WTC11 (cell line): ENCODE measurements around the gene EMC9. TPM values are rescaled to one million over a fixed set of nuclear protein-coding genes. Genes with fewer than 3 reads are reported as not detected.

Experiments used
- ATAC-seq: fragments of 200-7000 bp; cut with Tn5 transposase; 2 replicates; pipeline ENCODE4 v1.10.0; 2021; ENCODE audit warnings: mild to moderate bottlenecking, moderate library complexity
- CTCF ChIA-PET: fragments of 300-600 bp; sonication (Branson Sonifier 250); formaldehyde crosslinking; loops from one replicate; lab custom pipeline; 2021; ENCODE audit warnings: antibody characterized with exemption; lab: Charles Lee
- POLR2A ChIA-PET: fragments of 350-600 bp; sonication (Branson Sonifier 250); formaldehyde crosslinking; loops from one replicate; lab custom pipeline; 2021; ENCODE audit warnings: antibody characterized with exemption; lab: Charles Lee
- DNase-seq: peaks from one replicate; pipeline ENCODE4 v3.0.0; 2021; ENCODE audit warnings: low spot score
- H3K27ac Mint-ChIP-seq: 2 replicates; pipeline ENCODE4 v1.8.0; 2021; ENCODE audit warnings: mixed read lengths
- H3K27me3 Mint-ChIP-seq: 2 replicates; pipeline ENCODE4 v1.8.0; 2021; ENCODE audit warnings: low read depth, mild to moderate bottlenecking, moderate library complexity, mixed read lengths
- H3K36me3 Mint-ChIP-seq: 2 replicates; pipeline ENCODE4 v1.8.0; 2021; ENCODE audit warnings: mixed read lengths
- H3K4me1 Mint-ChIP-seq: 2 replicates; pipeline ENCODE4 v1.8.0; 2022; ENCODE audit warnings: mixed read lengths
- H3K4me3 Mint-ChIP-seq: 2 replicates; pipeline ENCODE4 v1.8.0; 2021; ENCODE audit warnings: mild to moderate bottlenecking, moderate library complexity, mixed read lengths
- H3K9me3 Mint-ChIP-seq: 2 replicates; pipeline ENCODE4 v1.8.0; 2021; ENCODE audit warnings: mixed read lengths
- FOXJ3 ChIP-seq: sonication (generic); formaldehyde crosslinking; IDR thresholded peaks from 2 replicates; pipeline ENCODE4 v1.9.0; 2021; ENCODE audit warnings: missing genetic modification reagents, mild to moderate bottlenecking, borderline replicate concordance
- FOXK1 ChIP-seq: sonication (generic); formaldehyde crosslinking; IDR thresholded peaks from 2 replicates; pipeline ENCODE4 v1.8.0; 2022; ENCODE audit warnings: mild to moderate bottlenecking, moderate library complexity, missing genetic modification reagents
- IRF2 ChIP-seq: sonication (generic); formaldehyde crosslinking; IDR thresholded peaks from 2 replicates; pipeline ENCODE4 v1.8.0; 2022; ENCODE audit warnings: low read depth, missing genetic modification reagents, borderline replicate concordance
- MXD4 ChIP-seq: fragments of 250-450 bp; sonication (Bioruptor Pico); IDR thresholded peaks from 2 replicates; pipeline ENCODE4 v1.8.0; 2021; ENCODE audit warnings: mild to moderate bottlenecking, moderate library complexity, borderline replicate concordance
- NFATC4 ChIP-seq: fragments of 250-450 bp; sonication (Bioruptor Pico); IDR thresholded peaks from 2 replicates; pipeline ENCODE4 v1.9.0; 2021; ENCODE audit warnings: mild to moderate bottlenecking
- NR1H2 ChIP-seq: sonication (generic); formaldehyde crosslinking; IDR thresholded peaks from 2 replicates; pipeline ENCODE4 v1.9.0; 2021; ENCODE audit warnings: mild to moderate bottlenecking, moderate library complexity, missing genetic modification reagents
- NR3C1 ChIP-seq: sonication (generic); formaldehyde crosslinking; conservative IDR thresholded peaks from 2 replicates; pipeline ENCODE4 v1.8.1; 2023; ENCODE audit warnings: low read depth, mild to moderate bottlenecking, missing genetic modification reagents
- OVOL2 ChIP-seq: fragments of 250-450 bp; sonication (Bioruptor Pico); IDR thresholded peaks from 2 replicates; pipeline ENCODE4 v1.9.0; 2021; ENCODE audit warnings: mild to moderate bottlenecking, borderline replicate concordance
- SMAD4 ChIP-seq: sonication (generic); formaldehyde crosslinking; IDR thresholded peaks from 2 replicates; pipeline ENCODE4 v1.8.0; 2022; ENCODE audit warnings: mild to moderate bottlenecking, missing genetic modification reagents
- TEAD1 ChIP-seq: sonication (generic); formaldehyde crosslinking; IDR thresholded peaks from 2 replicates; pipeline ENCODE4 v1.8.0; 2022; ENCODE audit warnings: mild to moderate bottlenecking, missing genetic modification reagents
- ZNF138 ChIP-seq: sonication (generic); formaldehyde crosslinking; conservative IDR thresholded peaks from 2 replicates; pipeline ENCODE4 v1.8.1; 2022; ENCODE audit warnings: mild to moderate bottlenecking, moderate library complexity, missing genetic modification reagents
- ZNF219 ChIP-seq: sonication (generic); formaldehyde crosslinking; IDR thresholded peaks from 2 replicates; pipeline ENCODE4 v1.8.0; 2023; ENCODE audit warnings: missing genetic modification reagents, mild to moderate bottlenecking, borderline replicate concordance
- ZNF396 ChIP-seq: fragments of 250-450 bp; sonication (Bioruptor Pico); IDR thresholded peaks from 2 replicates; pipeline ENCODE4 v1.8.0; 2021; ENCODE audit warnings: mild to moderate bottlenecking, moderate library complexity, borderline replicate concordance
- ZNF416 ChIP-seq: fragments of 250-450 bp; sonication (Bioruptor Pico); IDR thresholded peaks from 2 replicates; pipeline ENCODE4 v1.9.0; 2021; ENCODE audit warnings: mild to moderate bottlenecking, inconsistent platforms
- ZNF671 ChIP-seq: fragments of 250-450 bp; sonication (Bioruptor Pico); IDR thresholded peaks from 2 replicates; pipeline ENCODE4 v1.8.0; 2021; ENCODE audit warnings: mild to moderate bottlenecking
- total RNA-seq: library from RNA; stranded (reverse); gene quantifications from 3 replicates; pipeline ENCODE4 v1.2.3, GENCODE V29; 2021
- TF ChIP-seq, protein P1 (sequence below): fragments of 250-450 bp; sonication (Bioruptor Pico); IDR thresholded peaks from 2 replicates; pipeline ENCODE4 v1.9.0; 2021; ENCODE audit warnings: mild to moderate bottlenecking
- TF ChIP-seq, protein P2 (sequence below): sonication (generic); formaldehyde crosslinking; IDR thresholded peaks from 2 replicates; pipeline ENCODE4 v1.8.0; 2022; ENCODE audit warnings: mild to moderate bottlenecking, missing genetic modification reagents
- TF ChIP-seq, protein P3 (sequence below): fragments of 250-450 bp; sonication (Bioruptor Pico); IDR thresholded peaks from 2 replicates; pipeline ENCODE4 v1.8.0; 2021; ENCODE audit warnings: mild to moderate bottlenecking
- TF ChIP-seq, protein P4 (sequence below): sonication (generic); formaldehyde crosslinking; IDR thresholded peaks from 2 replicates; pipeline ENCODE4 v1.8.0; 2023; ENCODE audit warnings: mild to moderate bottlenecking, missing genetic modification reagents
- TF ChIP-seq, protein P5 (sequence below): sonication (generic); formaldehyde crosslinking; IDR thresholded peaks from 2 replicates; pipeline ENCODE4 v1.8.1; 2023; ENCODE audit warnings: mild to moderate bottlenecking, missing genetic modification reagents, moderate library complexity
- TF ChIP-seq, protein P6 (sequence below): sonication (generic); formaldehyde crosslinking; IDR thresholded peaks from 2 replicates; pipeline ENCODE4 v1.8.0; 2022; ENCODE audit warnings: missing genetic modification reagents

Gene EMC9
- total RNA-seq, 1 experiment from 2014 or later: 44.4 TPM

DNA sequence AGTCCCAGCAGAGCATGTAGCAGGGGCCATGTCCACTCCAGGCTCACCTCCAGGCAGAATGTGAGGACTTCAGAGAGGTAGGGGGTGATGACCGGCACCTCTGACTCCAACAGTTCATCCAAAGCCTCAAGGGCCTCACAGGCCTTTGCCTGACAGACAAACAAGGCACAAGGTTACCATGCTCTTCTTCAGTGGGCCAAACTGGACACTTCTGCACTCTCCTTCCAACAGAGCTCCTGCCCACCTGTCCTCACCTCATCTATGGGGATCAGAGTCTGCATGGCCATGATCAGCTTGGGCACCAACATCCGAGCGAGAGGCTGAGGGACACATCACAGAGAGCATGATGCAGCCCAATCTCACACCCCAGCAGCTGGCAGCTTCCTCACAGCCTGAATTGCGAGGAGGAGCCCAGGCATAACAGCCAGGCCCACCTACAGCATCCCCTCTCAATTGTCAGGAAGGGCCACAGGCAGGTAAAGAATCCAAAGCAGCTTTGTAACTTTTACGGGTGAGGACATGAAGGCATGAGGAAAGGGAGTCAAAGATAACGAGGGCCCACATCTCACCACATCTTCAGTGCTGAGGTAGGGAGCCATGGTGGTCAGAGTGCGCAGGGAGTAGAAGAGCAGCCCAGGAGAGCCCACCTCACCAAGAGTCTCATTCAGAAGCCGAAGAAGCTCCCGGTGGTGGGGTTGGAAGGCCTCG, 45.6 kb upstream of the EMC9 start:
- Mint-ChIP-seq H3K9me3 (no peaks in the 10 kb centered on the region), H3K27ac (no peak overlapping the region), H3K4me3 (peak overlapping the region; percentile 89), H3K4me1 (peaks cover 16% of the 10 kb centered on the region), H3K27me3 (no peaks in the 10 kb centered on the region), H3K36me3 (peaks cover 33% of the 10 kb centered on the region)
- DNase-seq (no peak), ATAC-seq (no peak)
- TF ChIP-seq FOXJ3 (CRISPR knock-in tag) (no peak), MXD4 (CRISPR knock-in tag) (no peak), TEAD1 (CRISPR knock-in tag) (no peak), OVOL2 (CRISPR knock-in tag) (no peak), ZNF671 (CRISPR knock-in tag) (no peak), SMAD4 (no peak), ZNF416 (CRISPR knock-in tag) (no peak)
- TF ChIP-seq, protein P1, sequence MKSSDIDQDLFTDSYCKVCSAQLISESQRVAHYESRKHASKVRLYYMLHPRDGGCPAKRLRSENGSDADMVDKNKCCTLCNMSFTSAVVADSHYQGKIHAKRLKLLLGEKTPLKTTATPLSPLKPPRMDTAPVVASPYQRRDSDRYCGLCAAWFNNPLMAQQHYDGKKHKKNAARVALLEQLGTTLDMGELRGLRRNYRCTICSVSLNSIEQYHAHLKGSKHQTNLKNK: no peak
- TF ChIP-seq, protein P2, sequence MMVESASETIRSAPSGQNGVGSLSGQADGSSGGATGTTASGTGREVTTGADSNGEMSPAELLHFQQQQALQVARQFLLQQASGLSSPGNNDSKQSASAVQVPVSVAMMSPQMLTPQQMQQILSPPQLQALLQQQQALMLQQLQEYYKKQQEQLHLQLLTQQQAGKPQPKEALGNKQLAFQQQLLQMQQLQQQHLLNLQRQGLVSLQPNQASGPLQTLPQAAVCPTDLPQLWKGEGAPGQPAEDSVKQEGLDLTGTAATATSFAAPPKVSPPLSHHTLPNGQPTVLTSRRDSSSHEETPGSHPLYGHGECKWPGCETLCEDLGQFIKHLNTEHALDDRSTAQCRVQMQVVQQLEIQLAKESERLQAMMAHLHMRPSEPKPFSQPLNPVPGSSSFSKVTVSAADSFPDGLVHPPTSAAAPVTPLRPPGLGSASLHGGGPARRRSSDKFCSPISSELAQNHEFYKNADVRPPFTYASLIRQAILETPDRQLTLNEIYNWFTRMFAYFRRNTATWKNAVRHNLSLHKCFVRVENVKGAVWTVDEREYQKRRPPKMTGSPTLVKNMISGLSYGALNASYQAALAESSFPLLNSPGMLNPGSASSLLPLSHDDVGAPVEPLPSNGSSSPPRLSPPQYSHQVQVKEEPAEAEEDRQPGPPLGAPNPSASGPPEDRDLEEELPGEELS: no peak
- TF ChIP-seq, protein P3, sequence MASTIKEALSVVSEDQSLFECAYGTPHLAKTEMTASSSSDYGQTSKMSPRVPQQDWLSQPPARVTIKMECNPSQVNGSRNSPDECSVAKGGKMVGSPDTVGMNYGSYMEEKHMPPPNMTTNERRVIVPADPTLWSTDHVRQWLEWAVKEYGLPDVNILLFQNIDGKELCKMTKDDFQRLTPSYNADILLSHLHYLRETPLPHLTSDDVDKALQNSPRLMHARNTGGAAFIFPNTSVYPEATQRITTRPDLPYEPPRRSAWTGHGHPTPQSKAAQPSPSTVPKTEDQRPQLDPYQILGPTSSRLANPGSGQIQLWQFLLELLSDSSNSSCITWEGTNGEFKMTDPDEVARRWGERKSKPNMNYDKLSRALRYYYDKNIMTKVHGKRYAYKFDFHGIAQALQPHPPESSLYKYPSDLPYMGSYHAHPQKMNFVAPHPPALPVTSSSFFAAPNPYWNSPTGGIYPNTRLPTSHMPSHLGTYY: no peak
- CTCF ChIA-PET: interaction anchor here (3.3 kb wide), 1 partner anchor 26 kb away, joined by 24 read pairs; the partner anchor contains the start of gene IRF9
- POLR2A ChIA-PET: no interaction called here

DNA sequence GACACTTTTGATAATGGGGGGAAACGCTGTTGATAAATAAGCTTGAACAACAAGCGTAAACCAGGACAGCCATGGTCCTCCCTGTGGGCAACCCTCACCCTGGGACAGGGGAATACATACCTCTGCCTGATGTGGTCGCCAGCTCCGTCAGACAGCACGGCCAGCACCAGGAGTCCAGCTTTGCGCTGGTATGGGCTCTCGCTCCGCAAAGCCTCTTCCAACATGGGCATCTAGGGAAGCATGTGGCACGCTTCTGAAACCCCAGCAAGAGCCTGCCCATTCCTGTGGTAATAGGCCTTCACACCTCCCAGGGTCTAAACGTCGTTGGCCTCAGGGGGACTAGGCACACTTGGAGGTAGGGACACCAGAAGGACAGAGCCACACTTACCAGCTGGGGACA, 44.4 kb upstream of the EMC9 start:
- ChIA-PET CTCF (interaction anchor here (0.9 kb wide), 1 partner anchor 25 kb away, joined by 3 read pairs; the partner anchor contains the start of gene IRF9), POLR2A (no interaction called here)
- Mint-ChIP-seq H3K4me3 (no peak overlapping the region), H3K27me3 (no peaks in the 10 kb centered on the region), H3K9me3 (no peaks in the 10 kb centered on the region), H3K27ac (no peak overlapping the region), H3K36me3 (peaks cover 34% of the 10 kb centered on the region), H3K4me1 (peaks cover 16% of the 10 kb centered on the region)
- DNase-seq (no peak), ATAC-seq (no peak)
- TF ChIP-seq ZNF396 (CRISPR knock-in tag) (no peak), FOXJ3 (CRISPR knock-in tag) (no peak), NFATC4 (CRISPR knock-in tag) (no peak), FOXK1 (CRISPR knock-in tag) (no peak), NR1H2 (CRISPR knock-in tag) (no peak), ZNF138 (CRISPR knock-in tag) (no peak), NR3C1 (CRISPR knock-in tag) (no peak), ZNF219 (CRISPR knock-in tag) (no peak), IRF2 (CRISPR knock-in tag) (no peak)
- TF ChIP-seq, protein P4, sequence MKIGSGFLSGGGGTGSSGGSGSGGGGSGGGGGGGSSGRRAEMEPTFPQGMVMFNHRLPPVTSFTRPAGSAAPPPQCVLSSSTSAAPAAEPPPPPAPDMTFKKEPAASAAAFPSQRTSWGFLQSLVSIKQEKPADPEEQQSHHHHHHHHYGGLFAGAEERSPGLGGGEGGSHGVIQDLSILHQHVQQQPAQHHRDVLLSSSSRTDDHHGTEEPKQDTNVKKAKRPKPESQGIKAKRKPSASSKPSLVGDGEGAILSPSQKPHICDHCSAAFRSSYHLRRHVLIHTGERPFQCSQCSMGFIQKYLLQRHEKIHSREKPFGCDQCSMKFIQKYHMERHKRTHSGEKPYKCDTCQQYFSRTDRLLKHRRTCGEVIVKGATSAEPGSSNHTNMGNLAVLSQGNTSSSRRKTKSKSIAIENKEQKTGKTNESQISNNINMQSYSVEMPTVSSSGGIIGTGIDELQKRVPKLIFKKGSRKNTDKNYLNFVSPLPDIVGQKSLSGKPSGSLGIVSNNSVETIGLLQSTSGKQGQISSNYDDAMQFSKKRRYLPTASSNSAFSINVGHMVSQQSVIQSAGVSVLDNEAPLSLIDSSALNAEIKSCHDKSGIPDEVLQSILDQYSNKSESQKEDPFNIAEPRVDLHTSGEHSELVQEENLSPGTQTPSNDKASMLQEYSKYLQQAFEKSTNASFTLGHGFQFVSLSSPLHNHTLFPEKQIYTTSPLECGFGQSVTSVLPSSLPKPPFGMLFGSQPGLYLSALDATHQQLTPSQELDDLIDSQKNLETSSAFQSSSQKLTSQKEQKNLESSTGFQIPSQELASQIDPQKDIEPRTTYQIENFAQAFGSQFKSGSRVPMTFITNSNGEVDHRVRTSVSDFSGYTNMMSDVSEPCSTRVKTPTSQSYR (CRISPR knock-in tag): no peak
- TF ChIP-seq, protein P5, sequence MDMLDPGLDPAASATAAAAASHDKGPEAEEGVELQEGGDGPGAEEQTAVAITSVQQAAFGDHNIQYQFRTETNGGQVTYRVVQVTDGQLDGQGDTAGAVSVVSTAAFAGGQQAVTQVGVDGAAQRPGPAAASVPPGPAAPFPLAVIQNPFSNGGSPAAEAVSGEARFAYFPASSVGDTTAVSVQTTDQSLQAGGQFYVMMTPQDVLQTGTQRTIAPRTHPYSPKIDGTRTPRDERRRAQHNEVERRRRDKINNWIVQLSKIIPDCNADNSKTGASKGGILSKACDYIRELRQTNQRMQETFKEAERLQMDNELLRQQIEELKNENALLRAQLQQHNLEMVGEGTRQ: no peak
- TF ChIP-seq, protein P6, sequence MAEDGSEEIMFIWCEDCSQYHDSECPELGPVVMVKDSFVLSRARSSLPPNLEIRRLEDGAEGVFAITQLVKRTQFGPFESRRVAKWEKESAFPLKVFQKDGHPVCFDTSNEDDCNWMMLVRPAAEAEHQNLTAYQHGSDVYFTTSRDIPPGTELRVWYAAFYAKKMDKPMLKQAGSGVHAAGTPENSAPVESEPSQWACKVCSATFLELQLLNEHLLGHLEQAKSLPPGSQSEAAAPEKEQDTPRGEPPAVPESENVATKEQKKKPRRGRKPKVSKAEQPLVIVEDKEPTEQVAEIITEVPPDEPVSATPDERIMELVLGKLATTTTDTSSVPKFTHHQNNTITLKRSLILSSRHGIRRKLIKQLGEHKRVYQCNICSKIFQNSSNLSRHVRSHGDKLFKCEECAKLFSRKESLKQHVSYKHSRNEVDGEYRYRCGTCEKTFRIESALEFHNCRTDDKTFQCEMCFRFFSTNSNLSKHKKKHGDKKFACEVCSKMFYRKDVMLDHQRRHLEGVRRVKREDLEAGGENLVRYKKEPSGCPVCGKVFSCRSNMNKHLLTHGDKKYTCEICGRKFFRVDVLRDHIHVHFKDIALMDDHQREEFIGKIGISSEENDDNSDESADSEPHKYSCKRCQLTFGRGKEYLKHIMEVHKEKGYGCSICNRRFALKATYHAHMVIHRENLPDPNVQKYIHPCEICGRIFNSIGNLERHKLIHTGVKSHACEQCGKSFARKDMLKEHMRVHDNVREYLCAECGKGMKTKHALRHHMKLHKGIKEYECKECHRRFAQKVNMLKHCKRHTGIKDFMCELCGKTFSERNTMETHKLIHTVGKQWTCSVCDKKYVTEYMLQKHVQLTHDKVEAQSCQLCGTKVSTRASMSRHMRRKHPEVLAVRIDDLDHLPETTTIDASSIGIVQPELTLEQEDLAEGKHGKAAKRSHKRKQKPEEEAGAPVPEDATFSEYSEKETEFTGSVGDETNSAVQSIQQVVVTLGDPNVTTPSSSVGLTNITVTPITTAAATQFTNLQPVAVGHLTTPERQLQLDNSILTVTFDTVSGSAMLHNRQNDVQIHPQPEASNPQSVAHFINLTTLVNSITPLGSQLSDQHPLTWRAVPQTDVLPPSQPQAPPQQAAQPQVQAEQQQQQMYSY: no peak
